Skin epidermis (tissue), 12 donors: Measurements from ENCODE around the gene PPP1R12A.

Source experiments
- H3K27ac ChIP-seq, 21 experiments: fragments of 200-600 bp; sonication (generic) in 11 of 21; one replicate each; pipeline ENCODE4 v1.5.0; 2020; ENCODE audit warnings: mild to moderate bottlenecking in 3 of 21, inconsistent platforms in 2 of 21, moderate library complexity in 2 of 21
- H3K4me3 ChIP-seq, 7 experiments: fragments of 200-600 bp; sonication (generic) in 2 of 7; one replicate each; pipeline ENCODE4 v1.5.0; 2020; ENCODE audit warnings: inconsistent platforms in 2 of 7, mild to moderate bottlenecking in 2 of 7, moderate library complexity in 1 of 7

PPP1R12A gene

GRCh38 chr12:79782172-79782900 is 152.6 kb downstream of the PPP1R12A start:
- peak overlapping the region in 1 of 21 experiments; percentile 45 for H3K27ac ChIP-seq
- H3K4me3 ChIP-seq, result no peak overlapping the region

GRCh38 chr12:79778802-79779448 is 156.0 kb downstream of the PPP1R12A start:
- Histone ChIP-seq H3K27ac (no peak overlapping the region), H3K4me3 (no peak overlapping the region)

GRCh38 chr12:79776111-79776510 is 158.8 kb downstream of the PPP1R12A start:
- no peak overlapping the region for H3K4me3 ChIP-seq
- peak overlapping the region in 1 of 21 experiments; percentile 3 for H3K27ac ChIP-seq

GRCh38 chr12:79775355-79776027 is 159.4 kb downstream of the PPP1R12A start:
- Histone ChIP-seq H3K27ac (peak overlapping the region in 1 of 21 experiments; percentile 3), H3K4me3 (no peak overlapping the region)

GRCh38 chr12:79773896-79774295 is 161.0 kb downstream of the PPP1R12A start:
- no peak overlapping the region for H3K27ac ChIP-seq
- no peak overlapping the region for H3K4me3 ChIP-seq

- Histone ChIP-seq H3K27ac (no peak overlapping the region), H3K4me3 (no peak overlapping the region)
Observed at GRCh38 chr12:79769860-79770485, 164.9 kb downstream of the PPP1R12A start.

GRCh38 chr12:79769189-79769859 is 165.6 kb downstream of the PPP1R12A start:
- H3K27ac ChIP-seq, result no peak overlapping the region

GRCh38 chr12:79766705-79767464 is 168.0 kb downstream of the PPP1R12A start:
- H3K27ac ChIP-seq, result no peak overlapping the region
- H3K4me3 ChIP-seq, result no peak overlapping the region

More at GRCh38 chr12:79769189-79769859, 165.6 kb downstream of the PPP1R12A start:
- no peak overlapping the region for H3K4me3 ChIP-seq

GRCh38 chr12:79765157-79765556 is 169.7 kb downstream of the PPP1R12A start:
- H3K27ac ChIP-seq, result no peak overlapping the region

GRCh38 chr12:79764641-79765040 is 170.3 kb downstream of the PPP1R12A start:
- H3K27ac ChIP-seq, result no peak overlapping the region
- H3K4me3 ChIP-seq, result no peak overlapping the region

More at GRCh38 chr12:79765157-79765556, 169.7 kb downstream of the PPP1R12A start:
- no peak overlapping the region for H3K4me3 ChIP-seq

GRCh38 chr12:79763766-79764452 is 171.0 kb downstream of the PPP1R12A start:
- no peak overlapping the region for H3K4me3 ChIP-seq
- H3K27ac ChIP-seq, result no peak overlapping the region

GRCh38 chr12:79761341-79761740 is 173.6 kb downstream of the PPP1R12A start:
- Histone ChIP-seq H3K27ac (no peak overlapping the region), H3K4me3 (no peak overlapping the region)

- Histone ChIP-seq H3K4me3 (no peak overlapping the region), H3K27ac (no peak overlapping the region)
Observed at GRCh38 chr12:79747274-79747673, 187.6 kb downstream of the PPP1R12A start.

GRCh38 chr12:79737875-79738718 is 196.8 kb downstream of the PPP1R12A start:
- Histone ChIP-seq H3K4me3 (no peak overlapping the region), H3K27ac (no peak overlapping the region)

GRCh38 chr12:79732638-79733037 is 202.3 kb downstream of the PPP1R12A start:
- H3K4me3 ChIP-seq, result no peak overlapping the region
- no peak overlapping the region for H3K27ac ChIP-seq

GRCh38 chr12:79725987-79726386 is 208.9 kb downstream of the PPP1R12A start:
- no peak overlapping the region for H3K4me3 ChIP-seq
- no peak overlapping the region for H3K27ac ChIP-seq
